Smooth muscle cell (in vitro differentiated cells): ENCODE data around the gene TPRX2. TPM values are rescaled to one million over a fixed set of nuclear protein-coding genes. Genes with fewer than 3 reads are reported as not detected.

Experiments
- DNase-seq: peaks from one replicate; lab custom pipeline; 2025; ENCODE audit not compliant: unreplicated experiment; lab: John Stamatoyannopoulos, UW
- H2AFZ ChIP-seq: fragments of 200-600 bp; sonication (generic); 2 replicates; pipeline ENCODE4 v1.6.0; 2016; ENCODE audit warnings: antibody characterized with exemption, low read depth, mild to moderate bottlenecking
- H3F3A ChIP-seq: fragments of 200-600 bp; sonication (generic); 2 replicates; pipeline ENCODE4 v1.6.0; 2017; ENCODE audit warnings: antibody characterized with exemption, low read depth
- H3K27ac ChIP-seq: fragments of 200-600 bp; sonication (generic); 2 replicates; pipeline ENCODE4 v1.5.1; 2016; ENCODE audit warnings: low read depth, mild to moderate bottlenecking
- H3K27me3 ChIP-seq: fragments of 200-600 bp; sonication (generic); 2 replicates; pipeline ENCODE4 v1.6.1; 2016; ENCODE audit warnings: low read depth, mild to moderate bottlenecking
- H3K36me3 ChIP-seq: fragments of 200-600 bp; sonication (generic); 2 replicates; pipeline ENCODE4 v1.5.1; 2016; ENCODE audit warnings: low read depth
- H3K4me1 ChIP-seq: fragments of 200-600 bp; sonication (generic); 2 replicates; pipeline ENCODE4 v1.5.1; 2016; ENCODE audit warnings: low read depth
- H3K4me2 ChIP-seq: fragments of 200-600 bp; sonication (generic); 2 replicates; pipeline ENCODE4 v1.6.0; 2016; ENCODE audit warnings: mild to moderate bottlenecking
- H3K4me3 ChIP-seq: fragments of 200-600 bp; sonication (generic); 2 replicates; pipeline ENCODE4 v1.5.1; 2016; ENCODE audit warnings: mild to moderate bottlenecking
- H3K79me2 ChIP-seq: fragments of 200-600 bp; sonication (generic); 2 replicates; pipeline ENCODE4 v1.6.0; 2016; ENCODE audit warnings: low read depth, mild to moderate bottlenecking
- H3K9ac ChIP-seq: fragments of 200-600 bp; sonication (generic); 2 replicates; pipeline ENCODE4 v1.6.0; 2016; ENCODE audit warnings: low read depth
- H3K9me3 ChIP-seq: fragments of 200-600 bp; sonication (generic); replicated peaks from 2 replicates; pipeline ENCODE4 v1.5.1; 2016; ENCODE audit warnings: low read depth
- H4K20me1 ChIP-seq: fragments of 200-600 bp; sonication (generic); 2 replicates; pipeline ENCODE4 v1.6.0; 2016; ENCODE audit warnings: low read depth
- CTCF ChIP-seq: fragments of 200-600 bp; sonication (generic); IDR thresholded peaks from 2 replicates; pipeline ENCODE4 v1.5.1; 2017; ENCODE audit warnings: borderline replicate concordance, mild to moderate bottlenecking, antibody characterized with exemption; ENCODE audit not compliant: insufficient read depth, poor library complexity, severe bottlenecking
- WGBS: methylation state at CpG from one replicate; pipeline ENCODE4 v1.1.7; 2016; ENCODE audit warnings: low lambda C conversion rate; 5-methylcytosine and 5-hydroxymethylcytosine counted together
- polyA plus RNA-seq: library from polyadenylated mRNA; unstranded; fragments of >200 nt; fragmentation: Nextera tagmentation; extraction: Ambion mirVana; gene quantifications from 2 replicates; pipeline ENCODE4 v1.2.1, GENCODE V29; 2016
- total RNA-seq: library from RNA; depleted of rRNA; stranded (reverse); fragments of >200 nt; gene quantifications from 2 replicates; pipeline ENCODE4 v1.2.3, GENCODE V29; 2014

The TPRX2 gene
- total and polyA plus RNA-seq, 2 experiments from 2014 or later, result not detected

- Histone ChIP-seq H3K36me3 (no peaks in the 10 kb centered on the region), H3K9ac (no peak overlapping the region), H2AFZ (no peak overlapping the region), H3K27ac (no peak overlapping the region), H3K4me1 (no peaks in the 10 kb centered on the region), H3K9me3 (no peaks in the 10 kb centered on the region), H4K20me1 (no peaks in the 10 kb centered on the region), H3K27me3 (no peaks in the 10 kb centered on the region), H3F3A (peaks cover 4% of the 10 kb centered on the region), H3K4me2 (no peak overlapping the region), H3K4me3 (no peak overlapping the region), H3K79me2 (no peaks in the 10 kb centered on the region)
- TF ChIP-seq CTCF, result no peak
- WGBS, result 92% methylated on average over 5 of the region's 5 CpGs
- DNase-seq, result no peak
Observed at GRCh38 chr19:47896773-47897172, 37.7 kb downstream of the TPRX2 start.

GRCh38 chr19:47897861-47898260, 38.8 kb downstream of the TPRX2 start:
- H4K20me1 ChIP-seq, result no peaks in the 10 kb centered on the region
- H3K9me3 ChIP-seq, result no peaks in the 10 kb centered on the region
- no peaks in the 10 kb centered on the region for H3K4me1 ChIP-seq
- H3K79me2 ChIP-seq, result no peaks in the 10 kb centered on the region
- no peak overlapping the region for H3K27ac ChIP-seq
- 89% methylated on average over 9 of the region's 9 CpGs for WGBS
- H3K27me3 ChIP-seq, result no peaks in the 10 kb centered on the region
- TF ChIP-seq CTCF, result no peak
- no peak overlapping the region for H2AFZ ChIP-seq
- H3K9ac ChIP-seq, result no peak overlapping the region
- H3F3A ChIP-seq, result no peaks in the 10 kb centered on the region
- H3K4me3 ChIP-seq, result no peak overlapping the region
- H3K4me2 ChIP-seq, result no peak overlapping the region
- DNase-seq, result no peak
- no peaks in the 10 kb centered on the region for H3K36me3 ChIP-seq

- no peak for DNase-seq
Observed at GRCh38 chr19:47899335-47899734, 40.3 kb downstream of the TPRX2 start.

More at GRCh38 chr19:47899335-47899734, 40.3 kb downstream of the TPRX2 start:
- TF ChIP-seq CTCF, result no peak
- Histone ChIP-seq H3K36me3 (no peaks in the 10 kb centered on the region), H3K9me3 (no peaks in the 10 kb centered on the region), H3K4me1 (no peaks in the 10 kb centered on the region), H3K27ac (no peak overlapping the region), H3K4me2 (no peak overlapping the region), H3K9ac (no peak overlapping the region), H3F3A (no peaks in the 10 kb centered on the region), H3K4me3 (no peak overlapping the region), H3K79me2 (no peaks in the 10 kb centered on the region), H2AFZ (no peak overlapping the region), H4K20me1 (no peaks in the 10 kb centered on the region), H3K27me3 (no peaks in the 10 kb centered on the region)
- WGBS, result 86% methylated on average over 8 of the region's 8 CpGs
